HG03457 (cell line): Measurements from ENCODE around the gene GLP1R.

ENCODE experiments used
- ATAC-seq: cut with Tn5 transposase; IDR thresholded peaks from one replicate; pipeline ENCODE4 v1.9.1; 2021; ENCODE audit warnings: moderate number of reproducible peaks; ENCODE audit not compliant: unreplicated experiment

Gene GLP1R

DNA sequence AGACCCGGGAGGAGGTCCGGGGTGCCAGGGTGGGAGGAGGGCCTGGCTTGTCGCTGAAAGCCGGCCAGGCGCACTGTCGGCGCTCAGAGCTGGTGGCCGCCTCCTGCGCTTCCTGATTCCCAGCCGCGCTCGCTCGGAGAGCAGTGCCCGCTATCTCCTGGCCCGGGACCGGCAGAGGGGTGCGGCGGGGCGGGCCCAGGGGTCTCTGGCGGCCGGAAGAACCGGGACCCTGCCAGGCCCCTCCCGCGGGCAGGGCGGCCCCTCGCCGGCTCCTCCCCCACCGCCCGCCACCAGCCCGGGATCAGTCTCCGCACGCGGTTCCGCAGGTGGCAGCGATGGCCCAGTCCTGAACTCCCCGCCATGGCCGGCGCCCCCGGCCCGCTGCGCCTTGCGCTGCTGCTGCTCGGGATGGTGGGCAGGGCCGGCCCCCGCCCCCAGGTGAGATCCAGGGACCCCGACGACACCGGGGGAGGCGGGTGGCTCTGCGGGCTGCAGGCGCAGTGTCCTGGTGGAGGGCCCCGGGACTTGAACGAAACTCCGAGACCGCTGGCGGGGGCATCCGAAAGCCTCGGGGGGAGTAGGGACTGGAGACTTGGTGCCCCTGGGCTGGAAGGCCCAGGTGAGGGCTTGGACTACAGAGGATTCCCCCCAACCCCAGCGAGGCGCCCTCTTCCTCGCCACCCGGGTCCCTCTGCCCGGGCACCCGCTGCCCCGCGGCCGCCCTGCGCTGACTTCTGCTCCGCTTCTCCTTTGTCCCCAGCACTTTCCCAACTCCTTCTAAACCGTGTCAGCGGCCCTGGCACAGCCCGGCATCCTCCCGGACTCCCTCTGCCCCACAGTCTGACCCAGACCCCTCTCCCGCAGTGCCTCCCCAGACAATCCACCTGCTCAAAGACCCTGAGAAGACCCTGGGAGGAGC lies at the start of gene GLP1R:
TSS of gene GLP1R (plus strand) at position 301 of the 919 bp plus-strand sequence. CDS start at position 361, 60 bp downstream.
- no peak for ATAC-seq

DNA sequence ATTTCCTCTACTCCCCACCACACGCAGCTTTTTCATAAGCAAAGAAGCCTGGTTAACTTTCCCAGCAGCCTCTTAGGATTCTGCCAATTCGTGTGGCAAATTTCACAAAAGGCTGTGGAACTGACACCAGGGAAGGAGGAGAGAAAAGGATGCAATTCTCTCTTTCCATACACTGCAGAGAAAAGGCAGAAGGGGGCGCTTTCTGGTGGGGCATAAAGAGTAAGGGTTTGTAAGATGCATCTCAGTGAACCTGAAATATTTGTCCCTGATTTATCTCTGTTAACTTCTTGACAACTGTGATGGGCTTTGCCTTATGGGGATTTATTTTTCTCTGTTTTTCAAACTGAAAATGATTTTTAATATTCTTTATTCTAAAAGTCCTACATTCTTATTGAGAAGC lies 45.5 kb upstream of the GLP1R start:
- no peak for ATAC-seq

DNA sequence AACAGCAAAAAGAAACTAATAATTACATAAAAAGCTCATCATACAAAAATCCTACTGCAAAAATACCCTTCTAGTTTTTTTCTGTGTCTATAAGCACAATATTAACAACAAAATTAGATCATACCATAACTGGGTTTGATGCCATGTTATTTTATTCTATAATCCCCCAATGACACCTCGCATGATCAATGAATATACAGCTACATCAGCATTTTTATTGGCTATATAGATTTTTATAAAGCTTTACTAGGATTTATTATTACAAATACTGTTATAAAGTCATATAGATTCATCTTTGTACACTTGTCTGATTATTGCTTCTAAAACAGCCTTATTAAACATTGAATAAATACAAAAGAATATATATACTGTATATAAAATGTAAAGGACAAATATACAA lies 45.1 kb upstream of the GLP1R start:
- no peak for ATAC-seq

DNA sequence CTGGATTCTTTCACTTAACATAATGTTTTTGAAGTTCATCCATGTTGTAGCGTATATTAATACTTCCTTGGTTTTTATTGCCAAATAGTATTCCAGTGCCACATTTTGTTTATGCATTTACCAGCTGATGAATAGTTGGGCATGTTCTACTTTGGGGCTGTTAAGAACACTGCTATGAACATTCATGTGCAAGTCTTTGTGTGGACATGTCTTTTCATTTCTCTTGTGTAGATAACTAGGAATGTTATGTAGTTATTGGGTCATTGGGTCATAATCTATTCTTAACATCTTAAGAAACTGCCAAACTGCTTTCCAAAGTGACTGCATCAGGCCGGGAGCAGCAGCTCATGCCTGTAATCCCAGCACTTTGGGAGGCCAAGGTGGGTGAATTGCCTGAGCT lies 43.8 kb upstream of the GLP1R start:
- no peak for ATAC-seq

DNA sequence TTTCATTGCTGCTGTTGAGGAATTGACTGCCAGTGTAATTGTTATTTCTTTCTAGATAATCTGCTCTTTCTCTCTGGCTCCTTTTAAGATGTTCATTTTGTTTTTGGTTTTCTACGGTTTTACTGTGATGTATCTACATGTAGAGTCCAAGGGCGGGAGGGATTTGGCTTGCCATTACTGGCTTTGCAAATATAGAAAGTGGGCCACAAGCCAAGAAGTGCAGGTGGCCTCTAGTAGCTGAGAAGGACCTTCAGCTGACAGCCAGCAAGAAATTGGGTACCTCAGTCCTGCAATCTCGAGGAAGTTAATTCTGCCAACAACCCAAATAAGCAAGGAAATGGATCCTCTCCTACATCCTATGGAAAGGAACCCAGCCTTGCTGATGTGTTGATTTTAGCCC lies 42.8 kb upstream of the GLP1R start:
- no peak for ATAC-seq

DNA sequence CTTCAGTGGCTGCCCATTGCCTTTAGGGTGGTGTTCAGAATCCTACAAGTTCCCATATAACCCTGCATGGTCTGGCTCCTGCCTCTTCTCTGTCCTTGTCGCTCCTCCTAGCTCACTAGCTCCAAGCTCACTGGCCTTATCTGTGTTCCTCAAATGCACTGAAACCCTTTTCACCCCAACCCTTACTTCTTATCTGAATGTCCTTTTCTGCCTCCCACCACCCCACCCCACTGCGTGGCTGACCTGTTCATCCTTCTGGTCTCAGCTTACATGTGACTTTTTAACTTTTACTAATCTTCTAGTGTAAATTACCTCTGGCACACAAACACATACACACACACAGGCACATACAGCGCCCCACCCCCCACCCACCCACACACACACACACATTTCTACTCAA lies 41.0 kb upstream of the GLP1R start:
- no peak for ATAC-seq

DNA sequence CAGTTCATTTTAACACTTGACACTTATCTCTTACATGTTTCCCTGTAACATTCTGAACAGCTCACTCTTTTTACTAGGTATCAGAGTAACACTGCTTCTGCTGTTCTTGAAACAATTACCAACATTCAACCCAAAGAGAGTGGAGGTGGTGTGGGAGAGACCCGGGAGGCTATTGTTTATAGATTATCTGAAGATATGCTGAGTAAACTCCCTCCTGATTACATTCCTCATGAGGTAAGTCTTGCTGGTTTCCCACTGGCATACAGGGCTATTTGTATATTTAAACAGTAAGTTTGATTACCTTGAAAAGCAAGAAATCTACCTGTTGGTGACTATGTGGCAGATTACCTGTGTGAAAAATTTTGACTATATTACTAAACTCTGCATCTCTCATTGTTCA lies 39.8 kb upstream of the GLP1R start:
- ATAC-seq = no peak

DNA sequence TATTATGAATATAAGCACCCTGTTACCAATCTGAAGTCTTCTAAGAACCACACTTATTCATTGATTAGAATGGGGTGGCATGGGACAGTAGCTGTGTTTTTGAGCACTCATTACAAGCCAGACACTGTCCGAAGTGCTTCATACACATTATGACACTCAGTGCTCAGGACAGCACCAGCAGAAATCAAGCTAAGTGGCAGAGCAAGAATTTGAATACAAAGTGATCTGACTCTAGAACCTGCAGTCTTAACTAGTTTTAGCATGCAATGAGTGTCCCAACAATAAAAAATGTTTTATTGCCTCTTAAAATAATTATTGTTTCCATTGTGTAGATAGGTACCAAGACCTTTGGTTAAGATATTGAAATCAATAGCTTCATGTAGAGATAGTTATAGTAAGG lies 39.1 kb upstream of the GLP1R start:
- no peak for ATAC-seq

DNA sequence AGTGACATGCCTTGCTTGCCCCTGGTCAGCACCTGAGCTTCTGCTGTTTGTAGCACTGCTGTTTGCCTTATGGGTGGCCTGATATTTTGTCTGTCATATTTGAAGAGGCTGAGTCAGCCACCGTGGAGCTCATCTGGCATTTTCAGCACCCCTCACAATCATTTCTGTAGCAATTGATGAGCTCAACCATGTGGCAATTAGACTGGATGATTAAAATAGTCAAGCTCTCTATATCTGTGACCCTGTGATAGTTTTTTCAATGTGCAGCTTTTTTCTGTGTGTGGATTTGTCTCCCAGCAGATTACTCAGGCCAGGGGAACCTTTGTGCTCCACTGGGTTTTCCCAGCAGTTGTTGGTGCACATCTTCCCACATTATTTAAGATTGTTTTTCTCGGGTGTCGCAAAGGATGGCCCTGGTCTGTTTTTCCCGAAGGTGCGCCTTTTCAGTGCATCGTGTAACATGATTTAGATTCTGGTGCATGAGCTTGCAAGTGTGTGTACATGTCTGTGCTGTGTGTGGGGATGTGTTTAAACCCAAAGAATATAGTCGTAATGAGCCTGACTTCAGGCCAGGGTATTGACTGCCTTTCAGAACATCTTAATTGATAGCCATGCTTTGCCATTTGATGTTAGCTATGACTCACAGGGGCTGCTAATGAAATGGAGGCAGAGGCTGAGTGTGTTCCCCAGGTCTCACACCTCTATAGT lies 31.6 kb upstream of the GLP1R start:
- ATAC-seq = no peak

DNA sequence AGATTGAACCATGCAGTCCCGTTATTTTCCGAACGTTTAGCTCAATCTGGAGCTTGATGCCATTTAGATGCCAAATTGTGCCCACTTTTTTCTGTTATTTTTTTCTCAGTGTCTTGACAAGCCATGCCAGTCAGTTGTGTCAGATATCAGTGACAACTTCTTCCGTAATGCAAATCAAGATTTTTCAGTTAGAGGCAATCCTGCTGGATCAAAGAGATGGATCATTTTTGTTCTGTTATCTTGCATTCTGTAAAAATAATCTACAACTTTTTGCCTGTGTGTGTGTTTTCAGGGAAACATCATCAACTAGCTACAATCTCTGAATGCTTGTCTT lies 31.1 kb upstream of the GLP1R start:
- no peak for ATAC-seq

DNA sequence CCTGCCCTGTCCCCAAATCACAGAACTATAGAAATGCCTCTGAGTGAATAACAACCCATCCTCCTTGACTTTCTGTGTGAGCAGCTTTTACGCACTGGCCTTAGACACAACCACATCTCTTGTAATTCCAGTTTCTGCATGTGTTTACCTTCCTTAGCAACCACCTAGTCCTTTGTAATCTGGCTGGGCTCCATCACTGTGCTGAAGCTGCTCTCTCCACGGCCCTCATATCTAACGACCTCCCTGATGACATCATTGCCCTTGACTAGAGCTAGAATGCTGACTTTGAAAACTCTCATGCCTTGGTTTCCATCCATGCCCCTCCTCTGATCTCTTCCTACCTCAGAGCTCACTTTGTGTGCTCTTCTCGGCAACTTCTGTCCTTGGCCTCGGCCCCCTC lies 30.5 kb upstream of the GLP1R start:
- no peak for ATAC-seq

DNA sequence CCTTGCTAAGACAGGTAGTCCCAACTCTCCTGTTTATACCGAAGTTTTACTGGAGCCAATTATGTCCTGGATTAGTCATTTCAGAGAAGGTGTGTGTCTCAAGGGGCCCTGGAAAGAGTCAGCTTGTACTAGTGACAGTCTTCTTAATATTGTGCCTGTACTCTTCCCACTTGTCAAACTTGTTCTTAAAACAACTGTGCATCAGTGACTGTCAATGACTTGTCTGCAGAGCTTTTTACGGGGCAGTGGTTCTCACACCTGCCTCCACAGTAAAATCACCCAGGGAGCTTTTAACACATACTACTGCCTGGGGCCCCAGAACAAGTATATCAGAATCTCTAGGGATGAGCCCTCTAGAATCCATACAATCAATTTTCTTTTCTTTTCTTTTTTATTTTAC lies 28.4 kb upstream of the GLP1R start:
- ATAC-seq = no peak

DNA sequence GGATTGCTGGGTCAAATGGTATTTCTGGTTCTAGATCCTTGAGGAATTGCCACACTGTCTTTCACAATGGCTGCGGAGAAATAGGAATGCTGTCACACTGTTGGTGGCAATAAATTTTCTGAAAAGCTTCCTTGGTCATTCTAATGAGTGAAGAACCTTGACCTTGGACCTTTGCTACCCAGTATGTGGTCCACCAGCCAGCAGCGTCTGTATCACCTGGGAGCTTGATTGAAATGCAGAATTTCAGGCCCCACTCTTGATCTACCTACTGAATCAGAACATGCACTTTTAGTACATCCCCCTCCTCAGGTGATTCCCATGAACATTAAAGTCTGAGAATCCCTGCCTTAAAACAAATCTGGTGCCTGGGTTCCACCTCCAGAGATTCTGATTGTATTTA lies 27.5 kb upstream of the GLP1R start:
- no peak for ATAC-seq

DNA sequence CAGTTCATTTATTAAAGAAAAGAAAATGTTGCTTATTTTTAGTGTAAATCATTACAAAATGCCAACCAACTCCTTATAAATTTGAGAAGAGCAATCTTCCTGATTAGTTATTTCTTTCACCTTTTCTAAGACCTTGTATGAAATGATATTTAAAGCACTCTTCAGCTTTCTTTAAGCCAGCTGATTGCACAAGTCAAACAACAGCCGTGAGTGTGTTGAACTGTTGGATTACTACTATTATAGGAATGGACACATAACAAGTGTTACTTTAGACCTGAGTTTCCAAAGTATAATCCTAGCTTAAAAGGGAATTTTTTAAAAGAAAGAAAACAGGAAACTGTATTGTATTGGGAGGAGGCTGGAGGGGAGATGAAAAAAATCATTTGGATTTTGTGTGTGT lies 26.8 kb upstream of the GLP1R start:
- ATAC-seq = no peak

DNA sequence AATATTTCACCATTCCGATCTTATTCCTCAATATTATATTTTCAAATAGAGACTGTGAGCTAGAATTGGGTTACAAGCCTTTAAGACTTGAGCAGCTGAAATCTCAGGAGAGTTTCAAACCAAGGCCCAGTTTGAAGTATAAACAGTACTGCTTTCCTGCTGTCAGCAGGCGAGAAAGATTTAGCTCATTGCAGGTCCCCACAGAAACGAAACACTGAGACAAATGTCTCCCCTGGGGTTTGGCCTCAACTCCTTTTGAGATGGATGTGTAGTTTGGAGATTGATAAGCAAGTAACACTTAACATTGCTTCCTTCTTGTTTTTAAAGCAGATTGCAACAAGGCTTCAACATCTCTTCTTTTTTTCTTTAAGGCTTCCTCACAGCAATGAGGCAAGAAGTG lies 22.4 kb upstream of the GLP1R start:
- ATAC-seq = no peak

DNA sequence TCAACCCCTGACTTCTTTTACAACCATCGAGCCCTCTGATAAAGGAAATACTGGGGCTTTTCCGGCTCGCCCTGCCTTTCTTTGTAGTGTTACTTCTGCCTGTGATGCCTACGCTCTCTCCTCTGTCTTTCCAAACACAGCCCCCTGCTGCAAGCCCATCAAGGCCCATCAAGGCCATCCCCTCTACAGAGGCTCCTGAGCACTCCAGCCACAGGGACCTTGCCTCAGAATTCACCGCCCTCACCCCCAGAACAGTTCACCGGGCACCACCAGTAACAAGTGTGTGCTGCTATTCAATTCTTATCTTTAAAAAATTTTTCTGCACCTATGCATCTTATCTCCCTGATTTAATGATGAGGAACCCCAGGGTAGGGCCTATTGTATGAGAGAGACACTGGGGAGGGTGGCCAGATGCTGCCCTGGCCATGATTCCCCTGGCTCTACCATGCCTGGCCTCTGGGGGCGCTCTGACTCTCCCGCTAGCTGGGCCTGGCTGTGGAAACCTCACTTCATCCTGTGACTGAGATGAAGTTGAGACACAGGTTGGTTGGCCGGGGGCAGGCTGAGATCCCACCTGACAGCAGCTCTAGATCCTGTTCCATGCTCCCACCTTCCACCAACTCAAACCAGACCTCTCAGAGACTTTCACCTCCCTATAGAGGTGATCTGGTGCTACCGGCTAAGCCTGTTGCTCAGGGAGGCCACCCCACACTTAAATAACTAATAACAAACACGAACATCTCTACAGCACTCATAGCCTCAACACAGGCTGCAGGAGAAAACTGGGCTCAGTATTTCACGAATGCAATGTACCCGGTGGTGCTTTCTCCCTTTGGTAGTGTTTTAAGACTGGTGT lies 19.2 kb upstream of the GLP1R start:
- no peak for ATAC-seq

DNA sequence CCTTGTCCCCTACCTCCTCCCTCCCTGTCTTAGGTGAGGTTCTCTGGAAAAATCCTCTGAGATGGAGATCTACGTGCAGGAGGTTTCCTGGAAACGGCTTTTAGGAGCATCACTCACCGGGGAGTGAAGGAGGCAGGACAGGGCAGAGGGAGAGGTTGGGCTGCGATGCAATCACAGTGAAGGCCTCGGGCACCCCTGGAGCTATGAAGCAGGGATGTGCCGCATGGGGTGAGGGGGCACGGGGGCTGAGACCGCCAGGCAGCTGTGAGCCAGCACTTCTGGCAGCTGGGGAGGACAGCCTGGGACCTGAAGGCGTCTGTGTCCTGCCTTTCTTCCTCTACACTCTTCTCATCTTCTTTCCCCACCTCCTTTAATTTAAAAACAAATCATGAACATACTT lies 12.9 kb upstream of the GLP1R start:
- ATAC-seq = no peak

DNA sequence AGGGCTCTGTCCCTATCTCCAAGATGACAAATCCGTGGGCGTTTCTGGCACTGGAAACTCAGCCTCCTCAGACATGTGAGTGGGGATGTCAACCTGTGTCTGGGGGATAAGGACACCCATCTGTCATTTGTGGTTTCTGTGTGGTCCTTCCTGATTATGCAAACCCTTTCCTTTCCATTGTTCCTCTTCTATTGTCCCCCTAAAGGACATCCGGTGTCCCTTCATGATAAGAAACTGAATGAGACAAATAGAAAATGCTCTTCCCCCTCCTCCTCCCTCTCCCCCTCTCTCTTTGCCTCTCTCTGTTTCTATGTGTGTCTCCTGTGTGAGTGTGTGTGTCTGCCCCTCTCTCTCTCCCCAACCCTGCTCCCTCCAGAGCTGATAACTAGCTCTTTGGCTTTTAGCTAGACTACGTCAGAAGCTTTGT lies 11.5 kb upstream of the GLP1R start:
- ATAC-seq = no peak

DNA sequence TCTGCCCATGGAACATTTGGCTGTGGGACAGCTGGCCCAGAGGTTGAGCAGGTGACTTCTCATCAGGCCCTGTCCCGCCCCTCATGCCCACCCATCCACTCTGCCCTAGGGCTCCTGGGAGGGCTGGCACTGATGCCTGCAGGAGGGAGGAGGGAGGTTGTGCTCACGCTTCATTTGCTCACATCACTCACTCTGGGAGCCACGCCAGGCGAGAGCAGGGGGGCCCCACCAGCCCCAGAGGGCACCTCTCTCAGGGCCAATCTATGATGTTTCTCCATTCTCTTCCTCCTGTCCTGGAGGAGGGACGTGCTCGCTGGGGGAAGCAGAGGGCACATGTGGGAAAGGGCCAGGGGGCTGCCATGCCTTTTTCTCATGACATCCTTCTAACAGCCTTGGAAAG lies 10.9 kb upstream of the GLP1R start:
- ATAC-seq = no peak

DNA sequence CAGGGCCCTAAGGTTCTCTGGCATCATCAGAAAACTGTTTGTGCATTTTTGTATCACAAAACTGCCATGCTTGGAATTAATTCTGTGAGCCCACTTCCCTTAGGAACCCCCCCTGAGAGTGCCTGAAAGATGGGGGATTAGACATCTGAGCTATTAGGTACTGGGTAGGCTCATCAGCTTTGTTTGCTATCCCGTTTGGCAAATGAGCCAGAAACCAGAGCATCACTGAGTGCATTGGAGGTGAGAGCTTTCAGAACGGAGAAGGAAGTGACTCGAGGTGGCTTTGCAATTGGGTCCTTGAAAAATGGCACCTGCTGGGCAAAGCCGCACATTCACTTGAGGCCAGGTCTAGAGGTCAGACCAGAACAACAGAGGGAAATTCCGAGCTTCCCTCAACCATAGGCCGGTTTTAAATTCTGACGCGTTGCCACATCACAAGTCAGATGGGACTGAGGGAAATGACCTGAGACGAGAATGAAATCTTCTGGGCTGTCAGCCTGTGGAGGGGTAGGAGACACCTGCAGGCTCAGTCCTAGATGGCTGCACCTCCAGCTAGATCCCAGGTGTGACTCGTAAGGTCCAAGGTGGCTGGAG lies 8.4 kb upstream of the GLP1R start:
- ATAC-seq = no peak

DNA sequence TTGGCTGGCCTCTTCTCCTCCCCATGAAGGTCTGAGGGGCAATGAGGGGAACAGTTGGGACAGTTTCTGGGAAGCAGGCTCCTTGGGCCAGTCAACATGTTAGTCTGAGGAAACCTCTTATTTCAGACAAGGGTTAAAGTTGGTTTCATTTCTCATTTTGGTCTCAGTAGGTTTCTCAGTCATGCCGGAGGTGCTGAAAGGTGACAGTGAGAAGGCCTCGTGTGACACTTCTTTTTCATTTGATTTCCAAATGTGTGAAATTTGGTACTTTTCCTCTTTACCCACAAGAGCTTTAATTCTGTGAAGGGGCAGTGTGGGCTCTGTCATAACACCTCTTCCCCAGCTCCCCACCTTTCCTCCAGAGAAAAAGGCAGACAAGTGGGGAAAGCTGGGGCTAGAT lies 7.5 kb upstream of the GLP1R start:
- no peak for ATAC-seq
